Measurements from ENCODE around the gene FZD1. TPM values are rescaled to one million over a fixed set of nuclear protein-coding genes. Genes with fewer than 3 reads are reported as not detected.

FZD1 gene
- total RNA-seq, 1 experiment from 2014 or later: 0.61 TPM

DNA sequence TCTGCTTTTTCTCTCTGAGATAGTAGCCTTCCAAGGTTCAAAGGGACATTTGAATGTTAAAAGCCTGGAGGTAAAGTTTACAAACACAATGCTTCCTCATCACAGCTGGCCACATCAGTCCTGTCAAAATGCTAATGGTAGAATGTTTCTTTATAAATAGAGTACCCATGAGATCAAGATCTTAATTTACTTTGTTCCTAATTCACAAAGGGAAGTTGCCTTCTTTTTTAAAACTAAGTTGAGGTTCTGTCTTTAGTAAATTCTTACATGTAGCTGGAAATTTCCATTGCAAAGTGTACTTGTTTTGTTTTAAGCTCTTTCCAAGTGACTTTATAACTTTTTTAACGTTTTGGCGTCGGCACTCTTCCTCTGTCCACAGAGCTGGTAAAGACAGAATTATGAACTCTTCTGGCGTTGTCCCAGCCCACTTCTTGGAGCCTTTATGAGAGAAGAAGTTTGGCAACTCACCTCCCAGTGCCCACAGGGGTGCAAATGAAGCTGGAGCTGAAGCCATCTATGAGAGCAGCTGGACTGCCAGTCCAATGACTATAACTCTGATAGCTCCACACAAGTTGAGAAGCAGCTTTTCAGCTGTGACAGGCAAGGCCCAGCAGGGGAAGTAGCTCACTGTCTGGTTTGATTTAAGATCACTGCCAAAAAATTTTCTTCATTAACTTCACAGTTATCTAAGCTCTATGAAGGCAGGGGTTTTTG lies 23.3 kb downstream of the FZD1 start:
- Histone ChIP-seq H4K91ac (ENCODE audit: insufficient read length, low read depth, low read length) (no peak overlapping the region), H3K79me2 (ENCODE audit: insufficient read depth, low read length) (no peaks in the 10 kb centered on the region), H2BK20ac (ENCODE audit: low read depth, low read length, poor library complexity, severe bottlenecking) (no peak overlapping the region), H3K18ac (ENCODE audit: insufficient read length, low read depth, low read length) (no peak overlapping the region), H3K56ac (ENCODE audit: insufficient read length, low read depth, low read length) (no peak overlapping the region), H3K4me2 (ENCODE audit: insufficient read depth, insufficient read length, low read length) (no peak overlapping the region), H3K4me1 (ENCODE audit: insufficient read depth, low read length) (no peaks in the 10 kb centered on the region), H2BK120ac (ENCODE audit: low read depth, low read length, poor library complexity, severe bottlenecking) (no peak overlapping the region), H3K9ac (ENCODE audit: extremely low read depth, insufficient read length, low read length) (no peak overlapping the region), H2AK5ac (ENCODE audit: insufficient read length, low read length) (no peak overlapping the region), H2BK15ac (ENCODE audit: low read depth, low read length) (no peak overlapping the region), H3K23ac (ENCODE audit: insufficient read length, low read depth, low read length) (no peak overlapping the region), H3K27me3 (ENCODE audit: insufficient read depth, low read length) (peaks cover 7% of the 10 kb centered on the region; the same call in 1 of the 2 replicates), H4K20me1 (ENCODE audit: control insufficient read depth, insufficient read depth, insufficient read length) (peaks cover 2% of the 10 kb centered on the region), H3K27ac (ENCODE audit: insufficient read length, low read depth, low read length) (no peak overlapping the region), H4K8ac (replicated peaks; ENCODE audit: insufficient read length, low read depth, low read length) (no peak overlapping the region), H3K14ac (ENCODE audit: insufficient read depth, low read length) (no peak overlapping the region), H3K23me2 (ENCODE audit: insufficient read length, low read depth, low read length, poor library complexity, severe bottlenecking) (no peaks in the 10 kb centered on the region), H2AFZ (ENCODE audit: low read length) (no peak overlapping the region), H3T11ph (ENCODE audit: low read length) (no peak overlapping the region), H3K4ac (ENCODE audit: low read depth, low read length) (no peak overlapping the region), H4K5ac (ENCODE audit: insufficient read length, low read depth, low read length) (no peak overlapping the region), H3K9me3 (ENCODE audit: control insufficient read depth, low read depth, low read length) (no peaks in the 10 kb centered on the region), H2BK12ac (ENCODE audit: insufficient read length, low read depth, low read length) (no peak overlapping the region), H3K79me1 (ENCODE audit: insufficient read depth, low read depth, low read length, poor library complexity, severe bottlenecking) (no peaks in the 10 kb centered on the region), H2BK5ac (ENCODE audit: insufficient read length, low read length) (no peak overlapping the region)
- no peak overlapping the region for H3K27ac Mint-ChIP-seq
- WGBS (ENCODE audit: extremely low coverage, insufficient read length, low lambda C conversion rate): no CpG with 5 or more reads among the region's 4 CpGs
- H3K27me3 Mint-ChIP-seq (ENCODE audit: low read depth): peaks cover 45% of the 10 kb centered on the region
- no peaks in the 10 kb centered on the region for H3K9me3 Mint-ChIP-seq
- TF ChIP-seq, protein P1, sequence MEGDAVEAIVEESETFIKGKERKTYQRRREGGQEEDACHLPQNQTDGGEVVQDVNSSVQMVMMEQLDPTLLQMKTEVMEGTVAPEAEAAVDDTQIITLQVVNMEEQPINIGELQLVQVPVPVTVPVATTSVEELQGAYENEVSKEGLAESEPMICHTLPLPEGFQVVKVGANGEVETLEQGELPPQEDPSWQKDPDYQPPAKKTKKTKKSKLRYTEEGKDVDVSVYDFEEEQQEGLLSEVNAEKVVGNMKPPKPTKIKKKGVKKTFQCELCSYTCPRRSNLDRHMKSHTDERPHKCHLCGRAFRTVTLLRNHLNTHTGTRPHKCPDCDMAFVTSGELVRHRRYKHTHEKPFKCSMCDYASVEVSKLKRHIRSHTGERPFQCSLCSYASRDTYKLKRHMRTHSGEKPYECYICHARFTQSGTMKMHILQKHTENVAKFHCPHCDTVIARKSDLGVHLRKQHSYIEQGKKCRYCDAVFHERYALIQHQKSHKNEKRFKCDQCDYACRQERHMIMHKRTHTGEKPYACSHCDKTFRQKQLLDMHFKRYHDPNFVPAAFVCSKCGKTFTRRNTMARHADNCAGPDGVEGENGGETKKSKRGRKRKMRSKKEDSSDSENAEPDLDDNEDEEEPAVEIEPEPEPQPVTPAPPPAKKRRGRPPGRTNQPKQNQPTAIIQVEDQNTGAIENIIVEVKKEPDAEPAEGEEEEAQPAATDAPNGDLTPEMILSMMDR (conservative IDR thresholded peaks at IDR 0.05): no peak
- no peak overlapping the region for H3K4me3 Mint-ChIP-seq
- DNase-seq: no peak
- H3K36me3 Mint-ChIP-seq (ENCODE audit: insufficient read depth in 1 of 3, low read depth in 3 of 3): no peaks in the 10 kb centered on the region
- peaks cover 12 to 25% of the 10 kb centered on the region in 2 experiments for H3K4me1 Mint-ChIP-seq
